Panc1 (cell line): ENCODE measurements around the gene VWF. TPM values are rescaled to one million over a fixed set of nuclear protein-coding genes. Genes with fewer than 3 reads are reported as not detected.

Experiments used
- ATAC-seq: fragments of 200-7000 bp; cut with Tn5 transposase; 2 replicates; pipeline ENCODE4 v1.9.1; 2020; ENCODE audit warnings: mild to moderate bottlenecking, moderate library complexity
- BruUV-seq: library from RNA; stranded (reverse); fragments of 400-500 nt; replicated peaks from 2 replicates; lab custom pipeline; 2021; lab: Mats Ljungman, UMichigan
- CTCF ChIA-PET: fragments of 300-600 bp; sonication (Branson Sonifier 250); formaldehyde crosslinking; loops from one replicate; lab custom pipeline; 2022; ENCODE audit warnings: antibody characterized with exemption; lab: Charles Lee
- POLR2A ChIA-PET: fragments of 300-600 bp; sonication (Branson Sonifier 250); formaldehyde crosslinking; loops from one replicate; lab custom pipeline; 2022; ENCODE audit warnings: antibody characterized with exemption; lab: Charles Lee
- DNase-seq: peaks from one replicate; pipeline ENCODE4 v3.0.0-alpha.2; 2010; ENCODE audit warnings: low read depth, low spot score
- H3K27ac ChIP-seq: 2 replicates; pipeline ENCODE4 v1.5.1; 2011; ENCODE audit warnings: mild to moderate bottlenecking, low read length, inconsistent platforms
- H3K27me3 ChIP-seq: fragments of 200-500 bp; sonication (Bioruptor generic); 2 replicates; pipeline ENCODE4 v1.6.0; 2014; ENCODE audit warnings: low read length, inconsistent platforms; ENCODE audit not compliant: control insufficient read depth, insufficient read depth
- H3K36me3 ChIP-seq: fragments of 200-500 bp; sonication (Bioruptor generic); 2 replicates; pipeline ENCODE4 v1.5.1; 2014; ENCODE audit warnings: inconsistent platforms, mild to moderate bottlenecking, low read length, moderate library complexity; ENCODE audit not compliant: control insufficient read depth, insufficient read depth
- H3K4me1 ChIP-seq: 2 replicates; pipeline ENCODE4 v1.5.1; 2011; ENCODE audit warnings: inconsistent platforms, mild to moderate bottlenecking, low read length, moderate library complexity; ENCODE audit not compliant: control insufficient read depth, insufficient read depth
- H3K4me3 ChIP-seq, 2 experiments: 2 replicates each; pipeline ENCODE4 v1.5.1; 2011 to 2012; ENCODE audit warnings: low read depth in 2 of 2, low read length in 2 of 2, mild to moderate bottlenecking in 2 of 2, inconsistent platforms in 1 of 2, moderate library complexity in 1 of 2
- H3K9me3 ChIP-seq: fragments of 200-500 bp; sonication (Bioruptor generic); 2 replicates; pipeline ENCODE4 v1.5.1; 2014; ENCODE audit warnings: low read depth, mild to moderate bottlenecking, inconsistent platforms, low read length, moderate library complexity; ENCODE audit not compliant: control insufficient read depth, insufficient read depth
- CTCF ChIP-seq: fragments of 450-650 bp; IDR thresholded peaks from 2 replicates; pipeline ENCODE4 v1.5.1; 2017; ENCODE audit warnings: mild to moderate bottlenecking
- POLR2AphosphoS5 ChIP-seq: IDR thresholded peaks from 2 replicates; pipeline ENCODE4 v1.6.1; 2012; ENCODE audit warnings: mild to moderate bottlenecking, low read depth, low read length, moderate library complexity
- REST ChIP-seq, 2 experiments: IDR thresholded peaks; 2 replicates each; pipeline ENCODE4 v1.6.1; 2011 to 2012; ENCODE audit warnings: low read depth in 2 of 2, control low read depth in 1 of 2, low read length in 1 of 2, mild to moderate bottlenecking in 1 of 2, moderate library complexity in 1 of 2; ENCODE audit not compliant: insufficient read depth in 1 of 2
- SIN3A ChIP-seq: IDR thresholded peaks from 2 replicates; pipeline ENCODE4 v1.6.1; 2012; ENCODE audit warnings: low read depth, mild to moderate bottlenecking, low read length, moderate library complexity, borderline replicate concordance; ENCODE audit not compliant: insufficient read depth
- TCF7L2 ChIP-seq: IDR thresholded peaks from 2 replicates; pipeline ENCODE4 v1.6.1; 2011; ENCODE audit warnings: mild to moderate bottlenecking, low read depth, low read length, inconsistent platforms
- in situ Hi-C: cut with HindIII; loops from 2 replicates; pipeline ENCODE4 v1.10.0; 2016; ENCODE audit warnings: low sequenced_read_pairs, low pct_unique_long_range_greater_than_20kb
- intact Hi-C: fragments of 100-400 bp; cut with micrococcal nuclease; formaldehyde crosslinking; loops from one replicate; pipeline ENCODE4 v1.10.0; 2022; ENCODE audit not compliant: unreplicated experiment
- total RNA-seq: library from RNA; stranded (reverse); gene quantifications from one replicate; pipeline ENCODE4 v1.2.1, GENCODE V29; 2021; ENCODE audit not compliant: unreplicated experiment

Gene VWF
- total RNA-seq, 1 experiment from 2014 or later, result 0.31 TPM

GRCh38 chr12:5912011-5912410 is 212.5 kb downstream of the VWF start:
- no peak for DNase-seq
- ChIA-PET CTCF (no interaction called here), POLR2A (no interaction called here)
- BruUV-seq, result no TSS peak
- Histone ChIP-seq H3K4me3 (no peak overlapping the region), H3K9me3 (no peaks in the 10 kb centered on the region), H3K36me3 (no peaks in the 10 kb centered on the region), H3K27me3 (no peaks in the 10 kb centered on the region), H3K4me1 (no peaks in the 10 kb centered on the region), H3K27ac (no peak overlapping the region)
- ATAC-seq, result no peak
- in situ Hi-C loops, result no loop called here
- intact Hi-C loops, result no loop called here
- TF ChIP-seq POLR2AphosphoS5 (no peak), REST (IDR thresholded peaks at IDR 0.05; ENCODE audit: insufficient read depth in 1 of 2, low read depth in 2 of 2, low read length in 1 of 2) (no peak), CTCF (no peak), TCF7L2 (no peak), SIN3A (no peak)

- ATAC-seq, result no peak
- H3K36me3 ChIP-seq, result no peaks in the 10 kb centered on the region
- H3K9me3 ChIP-seq, result no peaks in the 10 kb centered on the region
- H3K27ac ChIP-seq, result no peak overlapping the region
- no peaks in the 10 kb centered on the region for H3K27me3 ChIP-seq
- no peak for TF ChIP-seq REST (IDR thresholded peaks at IDR 0.05; ENCODE audit: insufficient read depth in 1 of 2, low read depth in 2 of 2, low read length in 1 of 2)
- TF ChIP-seq POLR2AphosphoS5, result no peak
- no peak for TF ChIP-seq TCF7L2
- TF ChIP-seq SIN3A, result no peak
- no peak for TF ChIP-seq CTCF
- in situ Hi-C loops, result no loop called here
- no TSS peak for BruUV-seq
- ChIA-PET CTCF (no interaction called here), POLR2A (no interaction called here)
- DNase-seq, result no peak
- H3K4me3 ChIP-seq, result no peak overlapping the region
- intact Hi-C loops, result no loop called here
- H3K4me1 ChIP-seq, result no peaks in the 10 kb centered on the region
Observed at GRCh38 chr12:5910790-5911548, 213.5 kb downstream of the VWF start.
